Adrenal gland (tissue), 5 donors: ENCODE results near the gene AFAP1L2.

Source experiments
- POLR2A ChIP-seq, 2 donors: fragments of 450-650 bp; IDR thresholded peaks; one replicate each; pipeline ENCODE4 v1.6.1; 2017; ENCODE audit warnings: antibody characterized with exemption in 2 of 2, mild to moderate bottlenecking in 2 of 2, moderate library complexity in 1 of 2
- TF ChIP-seq, protein P1 (sequence below), 6 experiments: fragments of 450-650 bp in 4 of 6; fragments of 200-600 bp in 2 of 6; sonication (generic) in 1 of 6; IDR thresholded peaks; 1 replicate in 5 of 6; 2 replicates in 1 of 6; pipeline versions ENCODE4 v1.5.1 to v1.8.0; 2016 to 2021; ENCODE audit warnings: antibody characterized with exemption in 6 of 6, mild to moderate bottlenecking in 2 of 6, moderate library complexity in 1 of 6
- donor health status: DM: no; HTN: no; CAD: no.

DNA sequence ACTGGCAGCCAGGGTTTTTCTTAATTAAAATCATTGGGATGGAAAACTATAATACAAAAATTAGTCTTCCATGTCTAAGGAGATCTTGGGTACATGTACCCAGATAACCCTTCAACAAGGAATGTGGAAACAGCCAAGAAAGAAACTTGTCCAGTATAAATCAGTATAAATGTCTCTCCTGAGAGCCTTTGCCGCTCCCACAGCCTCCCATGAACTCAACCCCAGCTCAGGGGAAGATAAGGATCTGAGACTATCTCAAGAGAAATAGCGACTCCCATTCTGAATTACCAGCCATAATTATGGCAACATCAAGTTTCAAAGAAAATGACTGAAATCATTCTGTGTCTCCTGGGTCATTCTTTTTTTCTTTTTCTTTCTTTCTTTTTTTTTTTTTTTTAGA is 32.6 kb upstream of the AFAP1L2 start:
- TF ChIP-seq, protein P1, sequence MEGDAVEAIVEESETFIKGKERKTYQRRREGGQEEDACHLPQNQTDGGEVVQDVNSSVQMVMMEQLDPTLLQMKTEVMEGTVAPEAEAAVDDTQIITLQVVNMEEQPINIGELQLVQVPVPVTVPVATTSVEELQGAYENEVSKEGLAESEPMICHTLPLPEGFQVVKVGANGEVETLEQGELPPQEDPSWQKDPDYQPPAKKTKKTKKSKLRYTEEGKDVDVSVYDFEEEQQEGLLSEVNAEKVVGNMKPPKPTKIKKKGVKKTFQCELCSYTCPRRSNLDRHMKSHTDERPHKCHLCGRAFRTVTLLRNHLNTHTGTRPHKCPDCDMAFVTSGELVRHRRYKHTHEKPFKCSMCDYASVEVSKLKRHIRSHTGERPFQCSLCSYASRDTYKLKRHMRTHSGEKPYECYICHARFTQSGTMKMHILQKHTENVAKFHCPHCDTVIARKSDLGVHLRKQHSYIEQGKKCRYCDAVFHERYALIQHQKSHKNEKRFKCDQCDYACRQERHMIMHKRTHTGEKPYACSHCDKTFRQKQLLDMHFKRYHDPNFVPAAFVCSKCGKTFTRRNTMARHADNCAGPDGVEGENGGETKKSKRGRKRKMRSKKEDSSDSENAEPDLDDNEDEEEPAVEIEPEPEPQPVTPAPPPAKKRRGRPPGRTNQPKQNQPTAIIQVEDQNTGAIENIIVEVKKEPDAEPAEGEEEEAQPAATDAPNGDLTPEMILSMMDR (IDR thresholded peaks at IDR 0.05) = no peak
- TF ChIP-seq POLR2A (IDR thresholded peaks at IDR 0.05) = no peak
